Mammary microvascular endothelial cell (primary cell): ENCODE results near the gene GPR25. TPM values are rescaled to one million over a fixed set of nuclear protein-coding genes. Genes with fewer than 3 reads are reported as not detected.

Source experiments
- total RNA-seq: library from RNA; depleted of rRNA; stranded (reverse); fragments of >200 nt; gene quantifications from 2 replicates; pipeline ENCODE4 v1.2.3, GENCODE V29; 2015

The GPR25 gene
- not detected in 2 replicates for total RNA-seq

GRCh38 chr1:200872446-200873115 is at the start of gene GPR25:
Gene GPR25 (plus strand): TSS chr1:200872981. CDS start chr1:200873038, 57 bp downstream.

GRCh38 chr1:200894712-200895442 is 22.1 kb downstream of the GPR25 start, which contains the start of gene INAVA:
Gene INAVA (plus strand): TSS chr1:200894900. CDS start chr1:200898401, 3,501 bp downstream.

Other genes with a start within 250 kb of the GPR25 start
- gene DDX59, start 203.1 kb upstream of the GPR25 start, total RNA-seq = 12.6 and 14.1 TPM in 2 replicates
- gene CAMSAP2, start 134.1 kb upstream of the GPR25 start, total RNA-seq = 14.1 and 15.3 TPM in 2 replicates
- not detected in 2 replicates for gene INAVA, start 21.9 kb downstream of the GPR25 start, total RNA-seq
- 1.00 and 1.2 TPM in 2 replicates for gene KIF21B, start 150.7 kb downstream of the GPR25 start, total RNA-seq
- not detected in 2 replicates for gene CACNA1S, start 239.4 kb downstream of the GPR25 start, total RNA-seq